Skin of body (tissue), 2 donors: ENCODE data around the gene TRAPPC8. TPM values are rescaled to one million over a fixed set of nuclear protein-coding genes. Genes with fewer than 3 reads are reported as not detected.
"Not testable (repeated sequence)": the region's sequence is repeated elsewhere in the genome, so short reads cannot be mapped to it uniquely, and the experiment has no call there.

Experiments
- DNase-seq: peaks from one replicate; lab custom pipeline; 2025; lab: John Stamatoyannopoulos, UW
- total RNA-seq: library from RNA; depleted of rRNA; stranded (reverse); fragments of >200 nt; gene quantifications from one replicate; pipeline ENCODE4 v1.2.3, GENCODE V29; 2014

The TRAPPC8 gene
- total RNA-seq, 1 donor from 2014 or later = 70.1 TPM

DNA sequence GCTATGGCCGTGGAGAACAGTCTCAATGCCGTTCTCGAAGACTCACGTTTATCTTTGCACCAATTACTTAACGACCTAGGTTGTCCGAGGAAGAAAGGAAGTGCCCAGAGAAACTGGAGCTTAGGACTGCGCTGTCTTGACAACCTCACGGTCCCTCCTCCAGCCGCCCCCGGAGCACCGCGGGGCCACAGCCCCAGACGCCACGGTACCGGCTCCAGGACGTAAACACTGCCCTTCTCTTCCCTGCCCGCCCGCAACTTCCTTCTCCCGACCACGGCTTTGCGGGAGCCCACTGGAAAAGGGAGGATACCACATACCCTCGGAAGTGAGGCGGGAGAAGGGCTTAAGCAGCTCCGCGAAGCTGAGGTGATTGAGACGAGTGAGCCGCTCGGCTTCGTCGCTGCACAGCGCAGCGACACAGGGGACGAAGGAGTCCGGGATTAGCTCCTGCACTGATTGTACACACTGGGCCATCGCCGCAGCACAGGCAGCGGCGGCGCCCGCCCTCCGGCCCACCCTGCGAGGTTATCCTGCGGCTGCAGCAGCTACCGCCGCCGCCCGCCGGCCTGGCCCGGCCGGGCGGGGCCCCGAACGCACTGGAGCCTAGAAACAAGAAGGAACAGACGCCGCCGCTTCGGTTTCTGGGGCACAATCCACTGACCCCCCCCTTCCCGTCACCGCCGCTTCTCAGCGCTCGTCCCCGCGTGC is 483 bp downstream of the TRAPPC8 start:
- DNase-seq = no peak

DNA sequence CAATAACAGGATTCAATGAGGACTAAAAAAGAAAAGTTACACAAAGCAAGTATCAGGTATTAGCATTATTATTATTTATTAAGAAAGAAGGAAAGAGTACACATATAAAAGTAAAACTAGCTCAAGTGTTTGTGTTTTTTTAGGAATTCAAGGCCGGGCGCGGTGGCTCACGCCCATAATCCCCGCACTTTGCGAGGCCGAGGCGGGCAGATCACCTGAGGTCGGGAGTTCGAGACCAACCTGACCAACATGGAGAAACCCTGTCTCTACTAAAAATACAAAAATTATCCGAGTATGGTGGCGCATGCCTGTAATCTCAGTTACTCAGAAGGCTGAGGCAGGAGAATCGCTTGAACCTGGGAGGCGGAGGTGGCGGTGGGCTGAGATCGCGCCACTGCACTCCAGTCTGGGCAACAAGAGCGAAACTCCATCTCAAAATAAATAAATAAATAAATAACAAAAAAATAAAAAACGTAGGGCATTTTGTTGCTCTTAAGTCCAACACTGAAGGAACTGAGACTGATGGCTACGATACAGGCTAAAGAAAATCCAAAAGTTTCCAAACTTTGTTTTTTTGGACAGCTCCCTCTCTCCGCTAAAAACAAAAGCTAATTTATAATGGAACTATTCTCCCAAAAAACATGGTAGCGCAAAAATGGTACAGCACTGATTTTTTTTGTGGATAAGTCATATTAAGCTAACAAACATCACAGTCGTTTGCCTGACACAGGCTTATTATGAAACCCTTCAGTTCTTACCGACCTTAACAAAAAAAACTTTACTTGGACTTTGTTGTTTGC is 1.7 kb downstream of the TRAPPC8 start:
- no peak for DNase-seq

DNA sequence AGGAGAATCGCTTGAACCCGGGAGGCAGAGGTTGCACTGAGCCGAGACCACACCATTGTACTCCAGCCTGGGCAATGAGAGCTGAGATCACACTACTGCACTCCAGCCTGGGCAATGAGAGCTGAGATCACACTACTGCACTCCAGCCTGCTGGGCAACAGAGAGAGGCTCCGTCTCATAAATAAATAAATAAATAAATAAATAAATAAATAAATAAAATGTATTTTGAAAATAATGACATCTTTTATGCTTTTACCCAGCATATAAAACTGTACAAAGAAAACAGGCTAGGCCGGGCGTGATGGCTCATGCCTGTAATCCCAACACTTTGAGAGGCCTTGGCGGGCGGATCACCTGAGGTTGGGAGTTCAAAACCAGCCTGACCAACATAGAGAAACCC is 8.2 kb downstream of the TRAPPC8 start:
- DNase-seq = not testable (repeated sequence)

DNA sequence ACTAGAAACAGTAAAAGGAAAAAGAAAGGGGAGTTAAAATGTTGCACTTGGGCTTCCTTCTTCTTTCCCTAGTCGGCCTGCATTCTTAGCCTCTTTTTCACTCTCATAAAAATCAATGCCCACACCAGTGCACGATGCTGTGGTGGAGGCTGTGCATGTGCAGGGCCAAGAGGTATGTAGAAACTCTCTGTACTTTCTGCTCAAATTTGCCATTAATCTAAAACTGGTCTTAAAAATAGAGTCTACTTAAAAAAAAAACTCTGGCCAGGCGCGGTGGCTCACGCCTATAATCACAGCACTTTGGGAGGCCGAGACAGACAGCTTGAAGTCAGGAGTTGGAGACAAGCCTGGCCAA is 11.1 kb downstream of the TRAPPC8 start:
- DNase-seq = no peak

DNA sequence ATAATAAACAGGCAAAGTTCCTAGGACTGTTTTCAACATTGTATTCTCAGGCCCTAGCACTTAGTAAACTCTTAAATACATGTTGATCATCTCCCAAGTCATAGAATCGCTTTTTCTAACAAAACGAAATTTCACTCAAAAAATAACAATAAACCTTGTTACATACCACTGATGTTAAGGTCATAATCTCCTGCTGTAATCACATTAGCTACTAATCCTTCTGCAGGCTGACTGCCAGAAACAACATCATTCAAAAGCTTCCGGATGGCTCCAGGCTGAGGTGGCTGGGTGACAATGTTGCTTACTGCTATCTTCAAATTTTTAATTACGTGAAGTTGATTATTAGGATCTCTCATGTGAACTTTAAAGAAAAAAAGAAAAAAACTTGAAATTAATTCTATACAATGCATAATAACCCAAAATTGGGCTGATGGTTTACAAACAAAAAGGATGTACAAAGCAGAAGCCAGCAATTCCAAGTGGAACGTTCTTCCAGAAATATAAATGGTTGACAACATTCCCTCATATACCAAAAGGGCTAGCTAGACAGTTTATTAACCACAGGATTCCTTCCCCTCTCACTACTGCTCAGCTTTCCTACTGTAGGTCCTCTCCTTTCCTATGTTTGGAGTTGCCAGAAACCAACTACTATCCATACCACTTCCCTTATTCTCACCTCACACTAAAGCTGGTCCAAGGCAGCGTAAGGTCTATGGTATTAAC is 11.6 kb downstream of the TRAPPC8 start:
- DNase-seq = no peak

GRCh38 chr18:31929273-31929672 is 13.7 kb downstream of the TRAPPC8 start:
- no peak for DNase-seq

DNA sequence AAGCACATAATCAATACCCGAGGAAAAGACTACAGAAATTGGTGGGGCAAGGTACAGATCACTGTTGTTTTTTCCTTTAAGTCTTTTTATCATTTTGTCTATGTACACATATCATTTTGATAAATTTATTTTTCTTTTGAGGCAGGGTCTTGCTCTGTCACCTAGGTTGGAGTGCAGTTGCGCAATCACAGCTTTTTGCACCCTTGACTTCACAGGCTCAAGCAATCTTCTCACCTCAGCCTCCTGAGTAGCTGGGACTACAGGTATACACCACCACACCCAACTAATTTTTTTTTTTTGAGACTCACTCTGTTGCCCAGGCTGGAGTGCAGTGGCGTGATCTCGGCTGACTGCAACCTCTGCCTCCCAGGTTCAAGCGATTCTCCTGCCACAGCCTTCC is 15.9 kb downstream of the TRAPPC8 start:
- not testable (repeated sequence) for DNase-seq

- no peak for DNase-seq
Measured at GRCh38 chr18:31920277-31920676, 22.7 kb downstream of the TRAPPC8 start.

- not testable (repeated sequence) for DNase-seq
Measured at GRCh38 chr18:31919366-31919765, 23.6 kb downstream of the TRAPPC8 start.

DNA sequence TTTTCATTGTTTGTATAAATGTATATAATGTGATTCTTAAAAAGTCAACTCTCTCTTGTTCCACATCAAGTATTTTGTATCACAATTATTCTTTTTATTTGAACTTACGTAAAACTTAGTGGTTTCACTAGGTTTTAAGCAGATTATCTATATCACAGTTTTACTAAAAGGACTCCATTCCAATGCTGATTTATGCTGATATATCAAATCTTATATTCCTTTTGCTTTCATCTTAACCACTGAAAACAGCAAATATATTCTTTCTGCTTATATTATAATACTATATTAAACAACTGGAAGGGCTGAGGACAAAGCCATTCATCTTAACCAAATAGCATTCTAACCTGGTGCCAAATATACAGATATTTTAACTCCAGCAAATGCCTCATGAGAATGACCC is 24.2 kb downstream of the TRAPPC8 start:
- DNase-seq = no peak

DNA sequence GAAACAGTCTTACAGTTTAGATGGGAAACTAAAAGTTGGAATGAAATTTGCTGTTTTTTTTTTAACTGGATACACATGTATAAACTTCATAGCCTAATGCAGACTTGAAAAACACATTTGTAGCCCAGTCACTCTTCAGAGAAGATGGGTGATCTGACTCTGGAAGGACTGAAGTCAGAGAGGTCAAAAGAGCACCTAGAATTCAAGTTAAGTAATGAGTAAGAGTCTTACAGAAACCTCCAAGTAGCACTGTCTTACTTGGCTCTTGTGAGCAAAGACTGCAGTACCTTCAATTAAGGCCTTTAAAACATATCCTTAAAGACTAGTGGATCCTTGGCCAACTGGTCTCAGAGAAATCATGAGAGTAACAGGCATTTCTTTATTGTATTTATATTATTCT is 41.9 kb downstream of the TRAPPC8 start:
- no peak for DNase-seq

- not testable (repeated sequence) for DNase-seq
Measured at GRCh38 chr18:31899771-31900170, 43.2 kb downstream of the TRAPPC8 start.

DNA sequence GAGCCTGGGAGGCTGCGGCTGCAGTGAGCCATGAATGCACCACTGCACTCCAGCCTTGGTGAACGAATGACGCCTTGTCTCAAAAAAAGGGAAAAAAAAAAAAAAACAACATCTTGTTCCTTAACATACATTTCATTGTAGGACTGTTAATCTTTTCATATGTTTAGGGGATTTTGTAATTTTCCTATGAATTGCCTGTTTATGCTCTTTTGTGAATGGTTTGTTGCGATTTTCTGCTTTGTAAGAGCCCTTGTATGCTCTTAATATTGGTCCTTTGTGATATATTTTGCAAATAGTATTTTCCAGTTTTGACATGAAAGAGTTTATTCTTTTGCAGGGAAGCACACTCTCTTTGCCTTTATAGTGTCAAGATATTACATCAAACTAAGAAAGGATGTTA is 50.0 kb downstream of the TRAPPC8 start:
- DNase-seq = no peak

GRCh38 chr18:31891566-31891965 is 51.4 kb downstream of the TRAPPC8 start:
- DNase-seq = no peak

GRCh38 chr18:31884020-31884419 is 58.9 kb downstream of the TRAPPC8 start:
- no peak for DNase-seq

DNA sequence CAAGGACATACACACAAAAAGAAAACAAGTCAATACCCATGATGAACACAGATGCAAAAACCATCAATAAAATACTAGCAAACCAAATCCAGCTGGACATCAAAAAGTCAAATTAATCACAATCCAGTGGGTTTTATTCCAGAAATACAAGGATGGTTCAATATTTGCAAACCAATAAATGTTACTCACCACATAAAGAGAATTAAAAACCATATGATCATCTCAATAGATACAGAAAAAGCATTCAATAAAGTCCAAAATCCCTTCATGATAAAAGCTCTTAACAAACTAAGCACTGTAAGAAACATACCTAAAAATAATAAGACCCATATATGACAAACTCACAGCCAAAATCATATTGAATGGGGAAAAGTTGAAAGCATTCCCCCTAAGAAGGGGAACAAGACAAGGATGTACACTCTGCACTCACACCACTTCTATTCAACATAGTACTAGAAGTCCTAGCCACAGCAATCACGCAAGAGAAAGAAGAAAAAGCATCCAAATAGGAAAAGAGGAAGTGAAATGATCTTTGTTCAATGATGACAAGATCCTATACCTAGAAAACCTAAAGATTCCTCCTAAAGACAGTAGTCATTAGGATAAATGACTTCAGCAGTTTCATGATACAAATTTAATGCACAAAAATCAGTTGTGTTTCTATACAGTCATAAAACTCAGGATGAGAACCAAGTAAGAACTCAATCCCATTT is 62.6 kb downstream of the TRAPPC8 start:
- no peak for DNase-seq

- DNase-seq = no peak
Measured at GRCh38 chr18:31878358-31878757, 64.6 kb downstream of the TRAPPC8 start.

DNA sequence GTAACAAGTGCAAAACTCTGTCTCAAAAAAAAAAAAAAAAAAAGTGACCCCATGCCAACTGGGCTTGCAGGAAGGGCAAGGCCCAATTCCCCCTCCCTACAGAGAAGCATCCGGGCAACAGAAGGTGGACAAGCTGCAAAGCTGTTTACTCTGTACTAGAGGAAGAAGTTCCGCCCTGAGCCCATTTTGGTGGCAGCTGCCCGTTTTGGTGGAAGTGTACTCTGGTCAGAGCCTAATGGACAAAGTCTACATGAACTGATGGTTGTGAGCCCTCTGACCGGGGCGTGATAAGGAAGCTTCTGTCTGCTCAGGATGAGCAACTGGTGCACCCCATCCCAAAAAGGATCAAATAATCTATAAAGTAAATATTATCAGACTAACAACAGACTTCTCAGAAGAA is 65.0 kb downstream of the TRAPPC8 start:
- no peak for DNase-seq

DNA sequence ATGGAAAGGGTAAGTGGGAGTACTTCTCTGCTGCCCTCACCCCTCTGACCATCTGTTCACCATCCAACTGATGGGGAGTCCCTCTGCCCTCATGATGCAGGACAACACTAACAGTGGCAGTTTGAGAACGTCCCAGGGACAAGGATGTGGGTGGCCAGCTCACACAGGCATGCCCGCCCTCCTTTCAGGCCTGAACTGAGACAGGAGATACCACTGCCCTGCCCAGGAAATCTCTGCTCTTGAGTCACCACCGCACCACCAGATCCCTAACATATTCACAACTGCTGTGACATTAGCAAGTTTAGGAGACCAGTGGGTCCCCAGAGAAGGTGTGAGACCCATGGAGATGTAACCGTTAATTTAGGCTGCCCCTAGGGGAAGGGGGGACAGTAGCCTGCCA is 66.2 kb downstream of the TRAPPC8 start:
- no peak for DNase-seq

DNA sequence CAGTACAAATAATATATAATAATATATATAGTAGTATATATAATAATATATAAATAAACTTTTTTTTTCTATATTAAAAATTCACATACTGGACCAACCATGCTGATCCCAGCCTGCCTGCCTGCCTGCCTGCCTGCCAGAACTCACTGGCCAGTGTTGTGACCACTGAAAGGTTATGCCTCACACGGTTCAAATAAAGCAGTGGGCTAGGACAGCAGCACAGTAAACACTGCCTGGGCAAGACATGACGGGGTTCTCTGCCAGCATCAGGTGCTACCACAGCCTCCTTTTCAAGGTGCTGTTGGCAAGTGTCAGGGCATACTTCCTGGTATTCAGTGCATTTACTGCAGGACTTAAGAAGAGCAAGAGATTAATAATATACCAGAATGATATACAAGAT is 67.6 kb downstream of the TRAPPC8 start:
- no peak for DNase-seq

DNA sequence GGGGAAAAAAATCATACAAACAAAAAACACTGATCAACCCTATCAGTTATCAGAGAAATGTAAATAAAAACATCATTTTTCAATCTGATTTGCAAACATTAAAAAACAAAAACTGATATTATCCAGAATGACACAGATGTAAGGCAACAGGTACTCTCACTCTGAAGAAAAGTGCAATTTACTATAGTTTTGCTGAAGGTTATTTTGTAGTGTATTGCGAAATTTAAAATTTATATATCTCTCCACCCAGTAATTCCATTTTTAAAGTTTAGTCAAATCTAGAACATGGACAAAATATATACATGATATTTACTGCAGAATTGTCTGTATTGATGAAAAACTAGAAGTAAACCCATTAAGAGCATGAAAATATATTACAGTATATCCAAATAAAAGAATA is 79.8 kb downstream of the TRAPPC8 start:
- no peak for DNase-seq

GRCh38 chr18:31860488-31860887 is 82.4 kb downstream of the TRAPPC8 start:
- DNase-seq = no peak
